Skeletal muscle satellite cell (primary cell): Measurements from ENCODE around the gene BFSP2.
"Not testable (repeated sequence)": the region's sequence is repeated elsewhere in the genome, so short reads cannot be mapped to it uniquely, and the experiment has no call there.

Experiments used
- H3K27me3 ChIP-seq: 2 replicates; pipeline ENCODE4 v1.7.0; 2013; ENCODE audit warnings: low read length; ENCODE audit not compliant: control insufficient read depth, insufficient read depth
- H3K36me3 ChIP-seq: 2 replicates; pipeline ENCODE4 v1.7.0; 2013; ENCODE audit warnings: mild to moderate bottlenecking, control low read depth, low read length; ENCODE audit not compliant: insufficient read depth
- H3K4me1 ChIP-seq: 2 replicates; pipeline ENCODE4 v1.7.0; 2013; ENCODE audit warnings: low read length; ENCODE audit not compliant: control insufficient read depth, insufficient read depth
- H3K4me2 ChIP-seq: 2 replicates; pipeline ENCODE4 v1.7.0; 2013; ENCODE audit warnings: mild to moderate bottlenecking, low read length
- H3K4me3 ChIP-seq: 2 replicates; pipeline ENCODE4 v1.7.0; 2013; ENCODE audit warnings: low read length
- H3K9ac ChIP-seq: 2 replicates; pipeline ENCODE4 v1.7.0; 2013; ENCODE audit warnings: mild to moderate bottlenecking, low read depth, low read length, moderate library complexity
- H3K9me3 ChIP-seq: replicated peaks from 2 replicates; pipeline ENCODE4 v1.7.0; 2013; ENCODE audit warnings: mild to moderate bottlenecking, control low read depth, low read length

BFSP2 gene

DNA sequence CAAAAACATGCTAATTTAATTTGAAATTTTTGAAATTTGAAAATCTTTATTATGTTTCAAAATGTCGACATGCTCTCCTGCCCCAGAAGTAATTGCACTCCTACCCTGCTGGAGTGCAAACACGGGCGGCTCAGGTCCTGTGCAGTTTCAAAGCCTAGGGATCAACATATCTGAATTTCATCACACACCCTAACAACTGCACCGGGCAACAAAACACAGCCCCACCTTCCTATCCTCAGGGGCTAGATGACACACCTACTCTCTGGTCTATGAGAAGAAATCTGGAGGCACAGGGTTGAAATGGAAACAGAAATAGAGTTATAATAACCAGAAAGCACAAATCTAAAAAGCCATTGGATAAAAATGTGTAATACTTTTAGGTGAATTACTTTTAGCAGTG is 61.4 kb downstream of the BFSP2 start:
- Histone ChIP-seq H3K4me2 (no peak overlapping the region), H3K27me3 (no peaks in the 10 kb centered on the region), H3K4me3 (no peak overlapping the region), H3K36me3 (no peaks in the 10 kb centered on the region), H3K4me1 (no peaks in the 10 kb centered on the region), H3K9me3 (no peaks in the 10 kb centered on the region), H3K9ac (no peak overlapping the region)

DNA sequence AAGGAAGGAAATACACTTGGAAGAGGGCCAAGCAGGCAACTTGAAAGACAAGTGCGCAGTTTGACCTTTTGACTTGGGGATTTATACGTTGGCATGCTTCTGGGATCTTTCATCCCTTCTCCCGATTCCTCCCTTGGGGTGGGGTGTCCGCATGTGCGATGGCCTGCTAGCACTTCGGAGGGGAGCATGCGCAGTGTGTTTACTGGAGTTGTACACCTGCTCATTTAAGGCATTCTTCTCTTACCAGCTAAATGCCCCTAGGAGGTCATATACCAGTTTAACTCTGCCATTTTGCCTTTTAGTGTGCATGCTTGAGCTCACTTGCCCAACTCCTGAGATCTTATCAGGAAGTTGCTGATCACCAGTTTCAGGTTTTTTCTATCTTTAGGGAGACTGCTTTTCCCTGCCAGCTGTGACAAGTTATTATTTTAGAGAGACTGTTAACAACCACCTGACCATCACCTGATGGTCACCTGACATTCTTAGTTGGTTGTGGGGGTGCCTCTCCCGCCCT is 63.5 kb downstream of the BFSP2 start:
- no peaks in the 10 kb centered on the region for H3K9me3 ChIP-seq
- H3K9ac ChIP-seq: no peak overlapping the region
- no peaks in the 10 kb centered on the region for H3K27me3 ChIP-seq
- H3K4me3 ChIP-seq: no peak overlapping the region
- peaks cover 5% of the 10 kb centered on the region for H3K4me1 ChIP-seq
- H3K4me2 ChIP-seq: no peak overlapping the region
- H3K36me3 ChIP-seq: no peaks in the 10 kb centered on the region

DNA sequence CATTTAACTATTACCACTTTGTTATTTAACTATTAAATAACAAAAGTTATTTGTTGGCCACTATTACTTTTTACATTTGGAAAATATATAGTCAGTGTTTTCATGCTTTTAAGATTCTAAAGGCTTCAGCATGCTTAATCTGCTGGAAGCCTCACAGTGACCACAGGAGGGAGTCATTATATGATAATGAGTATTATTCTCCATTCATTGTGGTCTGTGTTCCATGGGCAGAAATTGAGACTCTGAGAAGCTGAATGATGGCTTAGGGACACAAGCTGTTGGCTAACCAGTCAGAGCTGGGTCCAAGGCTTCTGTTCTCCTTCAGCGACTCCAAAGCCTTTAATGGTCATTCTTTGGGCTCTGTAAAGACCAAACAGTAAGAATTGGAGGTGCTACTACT is 64.7 kb downstream of the BFSP2 start:
- no peaks in the 10 kb centered on the region for H3K27me3 ChIP-seq
- no peaks in the 10 kb centered on the region for H3K9me3 ChIP-seq
- H3K4me1 ChIP-seq: peaks cover 8% of the 10 kb centered on the region
- H3K36me3 ChIP-seq: no peaks in the 10 kb centered on the region
- no peak overlapping the region for H3K9ac ChIP-seq
- no peak overlapping the region for H3K4me2 ChIP-seq
- no peak overlapping the region for H3K4me3 ChIP-seq

DNA sequence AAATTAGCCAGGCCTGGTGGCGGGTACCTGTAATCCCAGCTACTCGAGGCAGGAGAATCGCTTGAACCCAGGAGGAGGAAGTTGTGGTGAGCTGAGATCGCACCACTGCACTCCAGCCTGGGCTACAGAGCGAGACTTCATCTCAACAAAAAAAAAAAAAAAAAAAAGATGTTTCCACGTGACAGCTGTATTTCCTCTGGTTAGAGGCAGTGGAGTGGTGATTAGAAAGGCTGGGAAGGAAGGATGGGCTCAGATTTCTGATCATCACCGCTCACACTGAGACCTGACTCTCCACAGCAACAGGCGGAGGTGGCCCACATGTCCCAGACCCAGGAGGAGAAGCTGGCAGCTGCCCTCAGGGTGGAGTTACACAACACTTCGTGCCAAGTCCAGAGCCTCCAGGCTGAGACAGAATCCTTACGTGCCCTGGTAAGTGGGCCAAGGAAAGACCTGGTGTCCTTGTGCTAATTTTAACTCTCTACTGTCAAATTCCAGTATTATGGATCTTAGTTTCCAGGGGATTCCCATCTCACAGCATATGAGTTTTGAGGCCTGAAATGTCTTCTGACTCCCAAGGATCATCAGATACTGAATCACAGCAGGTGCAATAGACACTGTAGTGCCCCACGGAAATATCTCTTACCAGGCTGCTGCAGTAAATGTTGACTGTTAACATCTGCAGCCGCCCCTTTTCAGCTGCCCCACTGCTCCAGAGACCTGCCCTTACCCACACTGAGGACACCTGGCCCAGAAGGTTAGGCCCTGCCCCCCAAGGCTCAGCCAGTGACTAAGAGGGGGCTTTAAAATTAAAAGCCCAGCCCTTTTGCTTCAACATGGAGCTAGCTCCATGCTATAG is 66.9 kb downstream of the BFSP2 start:
- H3K4me2 ChIP-seq: no peak overlapping the region
- no peaks in the 10 kb centered on the region for H3K27me3 ChIP-seq
- no peaks in the 10 kb centered on the region for H3K9me3 ChIP-seq
- no peaks in the 10 kb centered on the region for H3K36me3 ChIP-seq
- no peak overlapping the region for H3K4me3 ChIP-seq
- H3K4me1 ChIP-seq: peaks cover 8% of the 10 kb centered on the region
- no peak overlapping the region for H3K9ac ChIP-seq

DNA sequence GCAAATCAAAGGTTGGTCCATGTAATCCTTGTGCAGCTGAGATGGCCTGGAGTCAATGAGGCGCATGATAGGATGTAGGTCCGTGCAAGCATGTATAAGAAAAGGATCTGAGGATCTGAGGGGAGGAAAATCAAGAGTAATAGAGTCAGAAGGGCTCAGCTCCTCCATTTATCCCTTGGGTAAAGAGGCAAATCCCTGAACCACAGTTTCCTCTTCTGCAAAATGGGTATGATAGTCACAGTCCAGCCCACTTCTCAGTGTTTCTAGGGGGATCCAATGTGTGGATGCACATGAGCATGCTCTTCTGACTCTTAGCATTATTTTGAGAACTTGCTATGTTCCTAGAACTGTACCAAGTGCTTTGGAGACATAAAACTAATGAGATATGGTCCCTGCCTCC is 67.9 kb downstream of the BFSP2 start:
- no peaks in the 10 kb centered on the region for H3K9me3 ChIP-seq
- H3K4me1 ChIP-seq: peaks cover 8% of the 10 kb centered on the region
- no peak overlapping the region for H3K9ac ChIP-seq
- H3K4me3 ChIP-seq: no peak overlapping the region
- no peaks in the 10 kb centered on the region for H3K36me3 ChIP-seq
- H3K4me2 ChIP-seq: peak overlapping the region; percentile 41
- H3K27me3 ChIP-seq: no peaks in the 10 kb centered on the region

DNA sequence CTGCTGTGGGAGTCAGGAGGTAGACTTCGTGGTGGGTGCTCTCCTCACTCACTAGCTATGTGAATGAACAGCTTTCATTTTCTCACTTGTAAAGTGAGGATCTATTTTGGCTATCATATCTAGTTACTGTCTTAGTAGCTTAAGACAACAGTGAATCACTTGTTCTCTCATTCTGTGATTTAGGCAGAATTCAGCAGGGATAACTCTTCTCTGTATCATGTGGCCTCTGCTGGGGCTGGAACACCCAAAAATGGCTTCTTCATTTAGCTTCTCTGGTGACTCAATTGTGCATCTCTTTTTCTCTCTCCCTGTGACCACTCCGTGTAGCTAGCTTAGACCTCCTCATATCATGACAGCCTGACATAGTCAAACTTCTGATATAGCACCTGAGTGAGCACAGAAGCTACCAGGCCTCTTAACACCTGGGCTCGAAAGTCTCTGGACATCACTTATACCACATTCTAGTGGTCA is 68.4 kb downstream of the BFSP2 start:
- Histone ChIP-seq H3K27me3 (no peaks in the 10 kb centered on the region), H3K9ac (no peak overlapping the region), H3K36me3 (no peaks in the 10 kb centered on the region), H3K4me3 (no peak overlapping the region), H3K4me1 (peaks cover 8% of the 10 kb centered on the region), H3K9me3 (no peaks in the 10 kb centered on the region), H3K4me2 (peak overlapping the region; percentile 41)

DNA sequence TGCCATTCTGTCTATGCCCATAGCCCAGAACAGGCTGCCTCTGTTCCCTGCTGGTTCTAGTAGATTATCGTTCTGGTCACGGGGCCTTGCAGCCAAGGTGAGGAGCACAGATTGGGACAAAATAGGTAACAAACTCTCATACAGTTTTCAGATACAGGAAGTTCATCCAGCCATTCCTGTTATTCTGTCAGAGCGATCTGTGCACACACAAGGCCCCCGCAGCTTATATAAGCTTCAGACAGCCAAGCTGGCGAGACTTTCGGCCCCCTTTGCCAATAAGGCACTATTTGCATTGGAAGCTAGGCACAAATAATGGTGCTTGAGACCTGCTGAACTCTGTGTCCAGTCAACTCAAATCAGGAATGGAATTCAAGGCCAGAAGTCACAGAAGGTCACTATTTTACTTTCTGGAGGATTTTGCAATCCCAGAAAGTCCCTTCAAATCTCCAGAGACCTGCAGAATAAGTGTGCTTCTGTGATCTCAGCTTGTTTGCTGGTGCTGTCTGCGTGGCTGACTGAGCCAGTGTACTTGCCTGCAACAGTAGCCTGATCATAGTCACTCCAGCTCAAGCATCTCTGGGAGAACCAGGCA is 69.4 kb downstream of the BFSP2 start:
- Histone ChIP-seq H3K36me3 (no peaks in the 10 kb centered on the region), H3K9me3 (no peaks in the 10 kb centered on the region), H3K9ac (no peak overlapping the region), H3K27me3 (no peaks in the 10 kb centered on the region), H3K4me3 (no peak overlapping the region), H3K4me1 (peaks cover 14% of the 10 kb centered on the region), H3K4me2 (no peak overlapping the region)

DNA sequence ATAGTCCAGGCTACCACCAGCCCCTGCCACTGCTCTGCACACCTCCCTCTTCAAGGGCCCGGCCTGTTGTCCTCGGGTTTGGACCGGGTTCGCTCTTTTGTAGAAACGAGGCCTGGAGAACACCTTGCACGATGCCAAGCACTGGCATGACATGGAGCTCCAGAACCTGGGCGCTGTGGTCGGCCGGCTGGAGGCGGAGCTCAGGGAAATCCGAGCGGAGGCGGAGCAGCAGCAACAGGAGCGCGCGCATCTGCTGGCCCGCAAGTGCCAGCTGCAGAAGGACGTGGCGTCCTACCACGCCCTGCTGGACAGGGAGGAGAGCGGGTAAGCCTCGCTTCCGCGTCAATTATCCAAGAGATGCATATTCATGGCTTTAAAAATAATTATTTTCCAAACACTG is 72.4 kb downstream of the BFSP2 start:
- Histone ChIP-seq H3K4me3 (no peak overlapping the region), H3K9me3 (no peaks in the 10 kb centered on the region), H3K9ac (no peak overlapping the region), H3K4me1 (peaks cover 22% of the 10 kb centered on the region), H3K27me3 (no peaks in the 10 kb centered on the region), H3K4me2 (peak overlapping the region; percentile 55), H3K36me3 (no peaks in the 10 kb centered on the region)

DNA sequence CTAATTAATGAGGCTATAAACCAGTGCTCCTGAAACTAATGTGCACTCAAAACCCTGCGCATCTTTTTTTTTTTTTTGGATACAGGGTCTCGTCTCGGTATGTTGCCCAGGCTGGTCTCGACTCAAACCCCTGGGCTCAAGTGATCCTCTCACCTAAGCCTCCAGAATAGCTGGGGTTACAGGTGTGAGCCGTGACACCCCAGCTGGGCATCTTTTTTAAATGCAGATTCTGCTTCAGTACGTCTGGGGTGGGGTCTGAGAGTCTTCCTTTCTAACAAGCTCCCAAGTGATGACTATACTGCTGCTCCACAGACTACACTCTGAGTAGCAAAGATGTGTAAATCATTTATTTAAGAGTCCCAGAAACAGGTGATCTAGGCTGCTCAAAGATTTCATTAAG is 73.0 kb downstream of the BFSP2 start:
- no peak overlapping the region for H3K9ac ChIP-seq
- no peaks in the 10 kb centered on the region for H3K27me3 ChIP-seq
- no peak overlapping the region for H3K4me2 ChIP-seq
- H3K4me1 ChIP-seq: peaks cover 20% of the 10 kb centered on the region
- no peaks in the 10 kb centered on the region for H3K9me3 ChIP-seq
- no peak overlapping the region for H3K4me3 ChIP-seq
- no peaks in the 10 kb centered on the region for H3K36me3 ChIP-seq

DNA sequence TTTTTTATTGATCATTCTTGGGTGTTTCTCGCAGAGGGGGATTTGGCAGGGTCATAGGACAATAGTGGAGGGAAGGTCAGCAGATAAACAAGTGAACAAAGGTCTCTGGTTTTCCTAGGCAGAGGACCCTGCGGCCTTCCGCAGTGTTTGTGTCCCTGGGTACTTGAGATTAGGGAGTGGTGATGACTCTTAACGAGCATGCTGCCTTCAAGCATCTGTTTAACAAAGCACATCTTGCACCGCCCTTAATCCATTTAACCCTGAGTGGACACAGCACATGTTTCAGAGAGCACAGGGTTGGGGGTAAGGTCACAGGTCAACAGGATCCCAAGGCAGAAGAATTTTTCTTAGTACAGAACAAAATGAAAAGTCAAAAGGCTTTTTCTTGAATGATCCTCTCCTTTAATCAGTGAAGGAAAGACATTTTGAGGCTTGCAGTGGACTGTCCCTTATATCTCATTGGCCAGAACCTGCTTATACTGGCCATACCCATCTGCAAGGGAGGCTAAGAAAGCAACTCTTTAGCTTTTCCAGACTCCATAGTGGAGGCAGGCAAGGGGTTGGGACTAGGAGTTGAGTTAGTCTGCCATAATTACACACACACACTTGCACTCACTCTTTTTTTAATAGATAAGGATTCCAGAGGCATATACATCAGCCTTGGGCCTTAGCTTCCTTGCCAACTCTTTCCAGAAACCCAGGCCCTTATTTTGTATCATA is 73.8 kb downstream of the BFSP2 start:
- not testable (repeated sequence) for H3K4me3 ChIP-seq, H3K27me3 ChIP-seq, H3K4me2 ChIP-seq, H3K36me3 ChIP-seq, H3K9ac ChIP-seq, H3K9me3 ChIP-seq
- H3K4me1 ChIP-seq: peaks cover 14% of the 10 kb centered on the region

DNA sequence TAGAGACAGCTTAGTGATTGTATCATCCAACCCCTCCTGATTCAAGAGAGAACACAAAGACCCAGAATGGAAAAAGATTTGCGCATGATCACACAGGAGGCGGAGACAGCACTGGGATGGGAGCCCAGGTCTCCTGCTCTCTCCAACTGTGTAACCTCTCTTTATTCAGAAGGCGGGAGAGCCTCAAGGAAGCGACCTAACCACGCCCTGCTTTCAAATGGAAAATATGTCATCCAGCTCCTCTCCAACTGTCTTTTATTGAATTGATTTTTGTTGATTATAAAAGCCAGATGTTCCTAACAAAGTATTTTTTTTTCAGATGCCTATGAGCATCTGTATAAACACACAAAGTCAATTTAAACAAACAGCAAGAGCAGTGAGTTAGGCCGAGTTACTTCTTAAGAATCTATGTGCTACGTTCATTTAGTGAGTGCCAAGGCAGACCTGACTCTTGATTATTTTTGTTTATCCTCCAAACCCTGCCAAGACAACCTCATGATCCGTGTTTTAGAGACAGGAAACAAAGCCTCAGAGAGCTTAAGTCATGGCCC is 74.5 kb downstream of the BFSP2 start:
- H3K4me1 ChIP-seq: peaks cover 14% of the 10 kb centered on the region
- H3K4me3 ChIP-seq: no peak overlapping the region
- H3K9me3 ChIP-seq: no peaks in the 10 kb centered on the region
- H3K36me3 ChIP-seq: no peaks in the 10 kb centered on the region
- H3K4me2 ChIP-seq: peak overlapping the region; percentile 4
- H3K27me3 ChIP-seq: no peaks in the 10 kb centered on the region
- H3K9ac ChIP-seq: no peak overlapping the region
